ENCODE data around the gene PKIB.

Gene PKIB

DNA sequence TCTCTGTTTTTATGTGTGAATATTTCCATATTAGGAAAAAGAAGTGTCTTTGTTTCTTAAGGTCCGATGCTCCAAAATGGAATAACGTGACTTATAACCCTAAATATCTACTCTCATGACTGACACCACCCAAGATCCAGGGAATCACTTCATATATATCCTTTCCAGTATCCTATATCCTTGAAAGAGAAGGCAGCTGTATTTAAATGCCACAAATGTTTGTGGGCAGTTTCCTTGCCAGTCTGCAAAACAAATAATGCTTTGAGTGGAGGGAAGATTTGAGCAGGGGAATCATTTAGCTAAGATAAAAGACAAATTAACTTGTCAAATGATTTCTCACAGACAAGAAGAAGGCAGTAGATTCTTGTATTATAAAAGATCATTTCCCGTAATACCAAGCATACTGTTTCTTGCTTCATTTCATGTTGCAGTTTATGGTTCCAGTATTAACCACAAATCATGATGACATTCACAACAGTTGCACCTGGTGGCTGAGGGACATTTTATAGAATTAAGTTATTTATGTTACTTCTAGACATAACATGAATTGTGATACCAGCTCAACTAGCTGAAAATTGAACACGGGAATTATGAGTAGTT lies 139.3 kb downstream of the PKIB start:
- DNase-seq: no peak

DNA sequence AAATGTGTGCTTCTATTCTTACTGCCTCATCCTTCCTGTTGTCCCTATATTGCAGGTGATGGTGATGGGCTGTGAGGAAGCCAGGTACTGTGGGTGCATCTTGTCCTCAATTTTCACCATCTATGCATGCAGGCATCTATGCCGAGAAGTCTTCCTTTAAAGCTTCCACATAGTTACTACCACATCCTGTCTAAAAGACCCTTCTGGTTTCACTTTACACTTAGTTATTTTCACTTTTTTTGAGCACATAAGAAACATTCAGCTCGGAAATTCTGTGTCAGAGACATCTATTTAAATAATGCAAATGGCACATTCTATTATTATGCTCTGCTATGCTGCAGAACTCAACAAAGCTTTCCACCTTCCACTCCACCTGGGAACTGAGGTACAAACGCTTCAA lies 141.1 kb downstream of the PKIB start:
- no peak for DNase-seq

DNA sequence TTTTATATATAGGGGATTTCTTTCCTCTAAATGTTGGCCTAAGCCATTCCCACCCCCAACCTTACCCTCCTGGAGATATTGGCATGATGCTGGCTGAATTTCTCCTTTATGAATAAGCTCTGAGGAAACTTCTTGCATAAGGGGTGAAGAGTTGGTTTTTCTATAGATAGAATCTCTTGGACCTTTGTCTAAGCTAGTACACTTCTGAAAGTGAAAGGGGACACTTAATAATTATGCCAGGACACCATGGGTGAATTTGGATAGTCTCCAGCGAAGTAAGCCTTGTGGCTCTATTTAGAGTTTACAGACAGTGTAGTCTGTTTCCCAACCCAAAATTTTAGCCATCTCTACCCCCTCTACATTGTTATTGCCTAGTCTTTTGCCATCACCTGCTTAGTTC lies 142.3 kb downstream of the PKIB start:
- DNase-seq: no peak

DNA sequence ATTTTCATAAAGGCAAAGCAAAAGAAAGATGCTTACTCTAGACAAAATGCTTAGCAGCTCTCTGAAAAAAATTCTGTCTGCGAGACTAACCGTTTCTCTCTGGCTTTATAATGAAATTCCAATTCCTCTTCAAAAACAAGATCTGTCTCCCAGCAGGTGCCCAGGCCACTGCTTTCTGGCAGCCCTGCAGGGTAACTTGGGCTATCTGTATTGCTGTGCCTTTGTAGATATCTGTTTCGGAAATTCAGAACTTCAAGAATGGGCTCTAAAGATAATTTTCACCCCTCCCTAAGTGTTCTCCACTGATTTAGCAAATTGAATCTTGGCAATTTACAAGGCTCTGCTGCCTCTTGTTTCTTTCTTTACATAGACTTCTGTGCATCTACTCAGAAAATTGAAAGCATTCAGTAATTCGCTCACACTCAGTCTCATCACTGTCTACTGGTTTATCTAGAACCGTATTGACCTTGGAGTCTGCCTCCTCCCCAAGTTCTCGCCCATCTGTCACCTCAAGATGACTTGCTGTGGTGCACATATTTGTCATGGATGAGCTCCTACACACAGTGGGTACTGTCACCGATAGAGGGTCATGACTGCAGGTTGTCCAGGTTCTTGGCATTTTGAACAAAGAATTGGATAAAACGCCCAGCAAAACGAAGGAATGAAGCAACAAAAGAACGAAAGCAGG lies 142.9 kb downstream of the PKIB start:
- DNase-seq: no peak

DNA sequence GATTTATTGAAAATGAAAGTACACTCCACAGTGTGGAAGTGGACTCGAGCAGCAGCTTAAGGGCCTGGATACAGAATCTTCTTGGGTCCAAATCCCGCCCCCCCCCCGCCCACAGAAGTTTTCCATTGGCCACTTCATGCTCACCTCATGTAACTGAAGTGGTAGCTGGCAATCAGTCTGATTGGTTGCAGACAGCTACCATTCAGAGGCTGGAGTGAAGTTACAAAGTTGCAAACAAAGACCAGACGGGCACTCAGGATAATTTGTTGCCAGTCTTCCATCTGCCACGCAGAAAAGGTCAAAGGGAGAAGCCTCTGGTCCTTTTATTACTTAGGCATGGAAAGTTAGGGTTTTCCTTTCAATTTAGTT lies 143.5 kb downstream of the PKIB start:
- no peak for DNase-seq

DNA sequence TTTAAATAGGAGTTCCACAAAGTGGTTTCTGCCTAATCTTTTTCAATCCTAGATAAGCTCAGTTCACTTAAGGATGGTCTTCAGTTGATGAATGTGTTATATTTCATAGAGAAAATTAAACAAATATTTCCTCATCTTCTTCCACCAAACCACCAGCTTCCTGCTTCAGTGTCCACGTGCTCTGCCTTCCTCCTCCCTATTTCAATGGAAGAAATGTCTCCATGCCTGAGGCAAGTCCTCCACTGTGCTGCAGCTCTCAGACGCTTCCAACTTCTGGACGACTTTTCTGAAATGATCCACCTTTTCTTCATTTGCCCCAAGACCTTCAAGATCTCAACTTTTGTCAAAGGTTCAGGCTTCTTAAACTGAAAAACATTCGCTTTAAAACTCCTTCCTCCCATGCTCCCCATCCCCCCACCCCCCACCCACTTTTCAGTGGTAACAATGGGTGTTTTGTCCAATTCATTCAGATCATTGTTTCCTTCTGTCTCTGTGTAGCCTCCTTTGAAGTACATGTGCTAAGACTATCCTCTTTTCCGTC lies 144.1 kb downstream of the PKIB start:
- DNase-seq: peak; percentile 5 to 25

DNA sequence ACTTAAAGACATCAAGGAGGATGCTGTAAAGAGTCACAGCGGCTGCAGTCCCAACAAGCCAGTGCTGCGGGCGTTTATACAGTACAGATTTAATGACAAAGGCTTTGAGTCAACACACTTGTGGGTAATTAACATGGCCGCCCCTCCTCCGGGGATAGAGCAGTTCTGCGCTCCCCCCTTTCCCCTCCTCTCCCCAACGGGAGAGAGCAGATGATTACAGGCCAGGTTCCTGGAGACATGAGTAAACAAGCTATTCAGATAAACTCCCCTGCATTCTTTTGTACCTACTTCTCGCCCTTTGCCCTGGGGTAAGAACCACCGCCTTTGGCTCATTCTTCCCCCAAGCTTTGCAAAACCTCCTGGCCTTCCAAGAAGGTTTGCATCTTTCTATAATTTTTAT lies 145.7 kb downstream of the PKIB start:
- DNase-seq: no peak

DNA sequence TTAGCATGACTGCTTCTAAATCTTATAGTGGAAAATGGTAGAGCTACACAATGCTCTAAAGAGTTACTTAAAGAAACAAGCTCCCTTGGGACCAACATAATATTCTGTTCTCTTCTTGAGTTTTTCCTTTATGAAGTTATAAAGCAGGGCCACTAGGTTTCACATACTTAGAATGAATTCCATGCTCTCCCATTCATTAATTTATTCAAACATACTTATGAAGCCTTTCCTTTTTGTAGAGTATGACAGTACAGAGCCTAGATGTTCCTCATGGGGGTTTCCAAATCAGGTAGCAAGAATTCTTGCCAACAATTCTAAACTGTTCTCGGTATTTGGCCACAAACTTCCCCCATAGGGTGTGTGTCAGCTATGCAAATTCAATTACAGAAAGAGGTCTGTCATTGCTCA lies 148.7 kb downstream of the PKIB start:
- DNase-seq: no peak

DNA sequence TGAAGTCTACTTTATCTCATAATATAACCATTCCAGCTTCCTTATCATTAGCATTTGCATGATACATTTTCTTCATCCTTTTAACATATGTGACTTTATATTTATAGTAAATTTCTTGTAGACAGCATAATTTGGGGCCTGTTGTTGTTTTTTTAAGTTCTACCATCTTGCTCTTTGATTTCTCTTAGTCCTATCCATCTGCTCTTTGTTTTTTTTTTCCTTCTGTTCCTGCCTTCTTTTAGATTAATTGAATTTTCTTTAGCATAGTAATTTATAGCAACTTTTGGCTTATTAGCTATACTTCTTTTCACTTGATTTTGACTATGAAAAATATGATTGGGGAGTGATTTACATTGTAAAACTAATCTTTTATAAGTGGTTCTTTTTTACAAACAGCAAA lies 150.1 kb downstream of the PKIB start:
- no peak for DNase-seq

DNA sequence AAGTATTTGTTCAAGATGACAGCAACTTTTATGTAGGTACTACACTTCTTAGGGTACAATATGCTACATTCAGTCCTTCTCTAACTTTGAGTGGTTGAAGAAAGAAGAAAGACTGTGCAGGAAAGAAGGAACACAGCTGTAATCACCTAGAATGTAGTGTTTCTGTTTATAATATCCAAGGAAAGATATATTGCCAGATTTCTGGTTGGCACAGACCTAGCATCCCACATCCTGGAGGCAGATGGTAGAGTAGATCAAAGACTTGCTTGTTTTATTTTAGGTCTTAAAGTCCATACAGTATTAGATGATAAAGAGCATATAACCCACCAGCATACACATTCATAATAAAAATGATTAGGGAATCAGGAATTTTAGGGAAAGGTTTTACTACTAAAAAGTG lies 156.1 kb downstream of the PKIB start:
- DNase-seq: no peak

DNA sequence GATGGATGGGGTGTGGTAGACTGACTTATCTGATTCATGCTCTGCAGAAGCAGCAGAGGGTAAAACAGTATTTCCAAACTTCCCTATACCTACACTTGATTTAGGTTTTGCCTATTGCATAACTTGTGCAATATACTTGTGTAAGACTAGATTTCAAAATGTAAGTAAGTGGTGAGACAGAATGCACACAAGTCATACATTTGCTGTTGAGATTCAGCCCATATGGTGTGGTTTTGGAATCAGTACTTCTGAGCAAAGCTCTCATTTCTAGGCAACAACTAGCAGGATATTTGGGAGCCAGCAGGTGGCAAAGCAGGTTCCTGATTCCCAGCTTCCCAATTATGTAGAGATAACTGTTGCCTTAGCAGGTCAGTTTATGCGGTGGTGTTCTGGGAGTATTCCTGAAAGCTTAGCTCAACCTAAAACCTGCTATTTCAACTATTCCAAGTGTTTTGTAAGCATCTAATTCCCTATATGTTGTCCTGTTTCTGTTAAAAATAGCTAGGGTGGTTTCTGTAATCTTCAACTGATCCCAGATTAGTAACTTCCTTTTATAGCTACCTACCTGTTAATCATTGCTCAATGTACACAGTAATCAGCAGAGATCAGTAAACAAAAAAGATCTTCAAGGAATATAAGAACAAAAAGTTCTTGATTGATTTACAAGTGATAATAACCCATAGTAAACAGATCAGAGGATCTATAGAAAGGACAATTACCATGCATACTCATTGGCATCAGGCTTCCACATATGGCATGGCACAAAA lies 160.8 kb downstream of the PKIB start:
- peak; percentile 19 to 25 for DNase-seq

DNA sequence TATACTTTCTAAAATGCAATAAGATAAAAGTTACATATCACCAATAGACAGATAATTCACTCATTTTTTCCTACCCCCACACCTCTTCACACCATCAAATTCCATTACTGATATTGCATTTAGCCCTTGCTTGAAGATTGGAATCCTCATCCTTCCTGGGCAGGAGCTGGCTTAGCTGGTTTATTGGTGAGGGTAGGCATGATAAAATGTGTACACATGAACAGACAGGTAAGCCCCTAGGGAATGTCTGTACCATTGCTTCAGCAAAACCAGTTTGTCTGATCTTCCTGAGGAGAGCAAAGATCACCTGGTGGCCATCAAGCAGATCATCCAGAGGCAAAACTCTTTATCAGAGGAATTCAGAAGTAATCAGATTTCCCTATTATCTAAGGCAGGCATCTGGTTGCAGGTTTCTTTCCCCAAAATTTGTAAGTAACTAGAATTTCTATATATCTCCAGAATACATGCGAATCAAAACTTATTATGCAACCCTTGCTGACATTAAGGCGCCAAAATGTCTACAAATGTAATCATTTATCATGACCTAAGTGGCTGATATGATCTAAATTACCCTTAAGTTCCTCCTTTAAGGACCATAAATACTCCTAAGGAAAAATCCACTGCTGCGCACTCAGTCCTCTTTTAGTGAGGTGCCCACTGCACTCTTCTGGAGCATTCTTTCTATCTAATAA lies 162.7 kb downstream of the PKIB start:
- DNase-seq: no peak
